Ishikawa (cell line): ENCODE measurements around the gene LSMEM2.

Experiments used
- TAF1 ChIP-seq: IDR thresholded peaks from 2 replicates; pipeline ENCODE4 v1.6.1; 2012; ENCODE audit warnings: low read depth, mild to moderate bottlenecking
- TEAD4 ChIP-seq: IDR thresholded peaks from 2 replicates; pipeline ENCODE4 v1.6.1; 2012

DNA sequence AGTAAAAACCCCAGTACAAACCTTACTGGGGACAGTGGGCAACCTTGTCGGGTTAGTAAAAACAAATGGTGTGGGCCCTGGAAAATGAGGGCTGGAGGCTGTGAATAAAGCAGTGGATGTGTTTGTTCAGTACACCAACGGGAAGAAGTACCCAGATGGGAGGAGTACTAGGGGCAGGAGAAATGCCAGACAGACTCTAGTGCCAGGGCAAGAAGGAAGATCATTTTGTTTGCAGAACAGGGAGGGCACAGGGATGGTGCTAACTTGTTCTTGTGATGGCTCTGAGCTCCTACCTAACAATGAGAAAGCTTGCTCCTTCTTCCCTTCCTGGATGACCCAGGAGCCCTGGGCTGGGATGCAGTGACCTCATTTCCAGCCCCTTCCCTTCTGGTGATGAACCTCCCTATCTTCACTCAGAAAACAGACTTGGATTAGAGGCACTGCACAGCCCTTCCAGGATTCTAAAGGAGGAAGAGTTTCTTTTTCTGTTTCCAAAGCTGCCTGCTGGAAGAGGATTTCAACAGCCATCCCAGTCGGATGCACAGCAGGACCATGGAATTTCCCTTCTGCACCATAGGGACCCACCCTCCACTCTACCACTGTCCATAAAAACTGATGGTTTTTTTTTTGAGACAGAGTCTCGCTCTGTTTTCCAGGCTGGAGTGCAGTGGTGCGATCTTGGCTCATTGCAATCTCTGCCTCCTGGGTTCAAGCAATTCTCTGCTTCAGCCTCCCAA, 55.6 kb downstream of the LSMEM2 start:
- no peak for TF ChIP-seq TEAD4
- TF ChIP-seq TAF1: no peak
